ENCODE data around the gene IL17B.

DNA sequence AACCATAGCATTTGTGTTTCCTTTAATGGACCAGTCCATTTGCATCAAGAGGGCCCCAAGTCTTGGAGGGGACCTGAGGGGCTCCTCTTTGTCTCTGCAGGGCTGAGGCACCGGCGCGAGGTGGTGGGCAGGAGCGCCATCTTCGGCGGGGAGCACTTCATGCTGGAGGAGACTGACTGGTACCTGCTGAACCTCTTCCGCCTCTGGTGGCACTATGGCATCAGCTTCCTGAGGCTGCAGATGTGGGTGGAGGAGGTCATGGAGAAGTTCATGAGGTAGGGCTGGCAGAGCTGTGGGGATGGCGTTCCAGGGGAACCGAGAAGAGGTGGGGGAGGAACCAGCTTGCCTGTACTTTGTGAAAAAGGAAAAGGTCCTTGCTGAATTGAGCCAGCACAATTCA is 15.2 kb downstream of the IL17B start:
- TF ChIP-seq, protein P1, sequence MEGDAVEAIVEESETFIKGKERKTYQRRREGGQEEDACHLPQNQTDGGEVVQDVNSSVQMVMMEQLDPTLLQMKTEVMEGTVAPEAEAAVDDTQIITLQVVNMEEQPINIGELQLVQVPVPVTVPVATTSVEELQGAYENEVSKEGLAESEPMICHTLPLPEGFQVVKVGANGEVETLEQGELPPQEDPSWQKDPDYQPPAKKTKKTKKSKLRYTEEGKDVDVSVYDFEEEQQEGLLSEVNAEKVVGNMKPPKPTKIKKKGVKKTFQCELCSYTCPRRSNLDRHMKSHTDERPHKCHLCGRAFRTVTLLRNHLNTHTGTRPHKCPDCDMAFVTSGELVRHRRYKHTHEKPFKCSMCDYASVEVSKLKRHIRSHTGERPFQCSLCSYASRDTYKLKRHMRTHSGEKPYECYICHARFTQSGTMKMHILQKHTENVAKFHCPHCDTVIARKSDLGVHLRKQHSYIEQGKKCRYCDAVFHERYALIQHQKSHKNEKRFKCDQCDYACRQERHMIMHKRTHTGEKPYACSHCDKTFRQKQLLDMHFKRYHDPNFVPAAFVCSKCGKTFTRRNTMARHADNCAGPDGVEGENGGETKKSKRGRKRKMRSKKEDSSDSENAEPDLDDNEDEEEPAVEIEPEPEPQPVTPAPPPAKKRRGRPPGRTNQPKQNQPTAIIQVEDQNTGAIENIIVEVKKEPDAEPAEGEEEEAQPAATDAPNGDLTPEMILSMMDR (IDR thresholded peaks at IDR 0.05; ENCODE audit: low read depth, low read length, poor library complexity, severe bottlenecking): no peak
- no peak for TF ChIP-seq EZH2phosphoT487 (IDR thresholded peaks at IDR 0.05; ENCODE audit: borderline replicate concordance, low read length)

Data from DOHH2 (cell line).